ENCODE measurements around the gene SLC52A3. TPM values are rescaled to one million over a fixed set of nuclear protein-coding genes. Genes with fewer than 3 reads are reported as not detected.

The SLC52A3 gene
- total RNA-seq, 3 donors from 2014 or later = 0.16 to 7.2 (median 4.1) TPM

- intact Hi-C loops (cut with DNase I; ENCODE audit: low total_unique reads) = loop anchor here (2.0 kb wide), 1 partner anchor 15 kb away; no protein-coding TSS in a partner anchor
- H3K4me3 ChIP-seq = no peak overlapping the region
- H3K27me3 ChIP-seq = no peaks in the 10 kb centered on the region
- DNase-seq (ENCODE audit: low spot score in 2 of 2) = no peak
- H3K36me3 ChIP-seq = no peaks in the 10 kb centered on the region
- H3K9me3 ChIP-seq = no peaks in the 10 kb centered on the region
- no peaks in the 10 kb centered on the region for H3K4me1 ChIP-seq
- TF ChIP-seq POLR2AphosphoS5 (IDR thresholded peaks at IDR 0.05) (no peak), POLR2A (IDR thresholded peaks at IDR 0.05) (no peak), CTCF (IDR thresholded peaks at IDR 0.05) (no peak)
- H3K27ac ChIP-seq = no peak overlapping the region
Measured at GRCh38 chr20:739736-740135, 28.6 kb downstream of the SLC52A3 start.

GRCh38 chr20:733861-734260, 34.4 kb downstream of the SLC52A3 start:
- H3K9me3 ChIP-seq = no peaks in the 10 kb centered on the region
- H3K4me3 ChIP-seq = no peak overlapping the region
- H3K4me1 ChIP-seq = no peaks in the 10 kb centered on the region
- DNase-seq (ENCODE audit: low spot score in 2 of 2) = no peak
- H3K27ac ChIP-seq = no peak overlapping the region
- TF ChIP-seq POLR2AphosphoS5 (IDR thresholded peaks at IDR 0.05) = no peak
- TF ChIP-seq POLR2A (IDR thresholded peaks at IDR 0.05) = no peak
- no peak for TF ChIP-seq CTCF (IDR thresholded peaks at IDR 0.05)
- peaks cover 0 to 9% of the 10 kb centered on the region in 2 donors for H3K27me3 ChIP-seq
- intact Hi-C loops (cut with DNase I; ENCODE audit: low total_unique reads) = no loop called here
- H3K36me3 ChIP-seq = no peaks in the 10 kb centered on the region

GRCh38 chr20:732727-733126, 35.6 kb downstream of the SLC52A3 start:
- intact Hi-C loops (cut with DNase I; ENCODE audit: low total_unique reads) = no loop called here
- DNase-seq (ENCODE audit: low spot score in 2 of 2) = no peak
- no peaks in the 10 kb centered on the region for H3K9me3 ChIP-seq
- no peak overlapping the region for H3K4me3 ChIP-seq
- no peaks in the 10 kb centered on the region for H3K4me1 ChIP-seq
- no peak for TF ChIP-seq POLR2AphosphoS5 (IDR thresholded peaks at IDR 0.05)
- no peak for TF ChIP-seq CTCF (IDR thresholded peaks at IDR 0.05)
- TF ChIP-seq POLR2A (IDR thresholded peaks at IDR 0.05) = no peak
- peaks cover 0 to 21% of the 10 kb centered on the region in 2 donors for H3K27me3 ChIP-seq
- no peak overlapping the region for H3K27ac ChIP-seq
- no peaks in the 10 kb centered on the region for H3K36me3 ChIP-seq

- H3K27me3 ChIP-seq = peaks cover 0 to 21% of the 10 kb centered on the region in 2 donors
- intact Hi-C loops (cut with DNase I; ENCODE audit: low total_unique reads) = no loop called here
- no peak for DNase-seq (ENCODE audit: low spot score in 2 of 2)
- no peak overlapping the region for H3K4me3 ChIP-seq
- TF ChIP-seq POLR2A (IDR thresholded peaks at IDR 0.05) = no peak
- TF ChIP-seq POLR2AphosphoS5 (IDR thresholded peaks at IDR 0.05) = no peak
- no peak for TF ChIP-seq CTCF (IDR thresholded peaks at IDR 0.05)
- H3K27ac ChIP-seq = no peak overlapping the region
- H3K36me3 ChIP-seq = no peaks in the 10 kb centered on the region
- H3K9me3 ChIP-seq = no peaks in the 10 kb centered on the region
- no peaks in the 10 kb centered on the region for H3K4me1 ChIP-seq
Measured at GRCh38 chr20:731891-732560, 36.3 kb downstream of the SLC52A3 start.

GRCh38 chr20:730005-730404, 38.3 kb downstream of the SLC52A3 start:
- no peak for DNase-seq (ENCODE audit: low spot score in 2 of 2)
- TF ChIP-seq CTCF (IDR thresholded peaks at IDR 0.05) = no peak
- TF ChIP-seq POLR2AphosphoS5 (IDR thresholded peaks at IDR 0.05) = no peak
- no peak for TF ChIP-seq POLR2A (IDR thresholded peaks at IDR 0.05)
- Histone ChIP-seq H3K4me3 (no peak overlapping the region), H3K4me1 (no peaks in the 10 kb centered on the region), H3K9me3 (no peaks in the 10 kb centered on the region), H3K27ac (no peak overlapping the region), H3K27me3 (peaks cover 0 to 25% of the 10 kb centered on the region in 2 donors), H3K36me3 (no peaks in the 10 kb centered on the region)
- intact Hi-C loops (cut with DNase I; ENCODE audit: low total_unique reads) = no loop called here
